ENCODE results near the gene TMED4. TPM values are rescaled to one million over a fixed set of nuclear protein-coding genes. Genes with fewer than 3 reads are reported as not detected.

TMED4 gene
- total RNA-seq (2022; extraction: Qiagen RNA extraction; ENCODE audit: low read depth), result 47.7 to 55.0 TPM (median 53.9 TPM) in 5 replicates

GRCh38 chr7:44581879-44582603 lies at the start of gene TMED4:
TMED4 (minus strand) TSS chr7:44582231; CDS start chr7:44582206, 25 bp downstream.

DNA sequence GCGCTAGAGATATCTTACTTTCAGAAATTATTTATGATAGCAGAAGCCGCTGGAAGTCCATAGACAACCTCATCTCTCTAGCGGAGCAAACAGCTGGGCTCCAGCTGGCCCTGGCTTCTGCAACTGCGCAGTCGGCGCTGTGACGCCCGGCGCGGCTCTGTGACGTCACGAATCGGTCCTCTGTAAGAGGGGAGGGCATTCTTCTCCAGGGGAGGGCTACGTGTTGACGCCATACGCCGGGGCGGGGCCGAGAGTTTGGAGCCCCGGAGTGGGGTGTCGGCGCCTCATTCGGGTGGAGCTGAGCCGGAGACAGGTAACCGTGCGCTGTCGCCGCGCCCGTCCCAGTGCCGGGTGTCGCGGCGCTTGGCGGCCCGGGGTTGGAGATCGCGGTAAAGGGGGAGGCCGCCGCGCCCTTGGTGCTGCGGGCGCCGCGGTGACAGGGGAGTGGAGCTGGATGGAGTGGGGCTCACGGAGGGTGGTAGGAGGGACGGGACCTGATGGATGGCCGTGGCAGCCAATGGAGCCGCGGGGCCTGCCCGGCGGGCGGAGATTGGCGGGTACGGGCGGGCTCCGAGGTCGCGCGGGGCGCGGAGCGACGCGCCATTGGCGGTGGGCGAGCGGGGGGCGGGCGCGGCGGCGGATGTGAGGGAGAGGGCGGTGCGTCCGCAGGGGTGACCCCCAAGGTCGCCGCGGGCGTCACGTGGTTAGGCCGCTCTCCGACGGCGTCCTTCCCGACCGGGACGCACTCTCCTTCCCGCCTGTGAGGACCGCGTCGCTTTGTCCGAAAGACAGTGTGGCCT lies 24.5 kb upstream of the TMED4 start, which contains the start of gene OGDH:
TSS of gene OGDH (plus strand) at position 287 of the 800 bp plus-strand sequence. CDS start 17,717 bp downstream, outside the sequence.

DNA sequence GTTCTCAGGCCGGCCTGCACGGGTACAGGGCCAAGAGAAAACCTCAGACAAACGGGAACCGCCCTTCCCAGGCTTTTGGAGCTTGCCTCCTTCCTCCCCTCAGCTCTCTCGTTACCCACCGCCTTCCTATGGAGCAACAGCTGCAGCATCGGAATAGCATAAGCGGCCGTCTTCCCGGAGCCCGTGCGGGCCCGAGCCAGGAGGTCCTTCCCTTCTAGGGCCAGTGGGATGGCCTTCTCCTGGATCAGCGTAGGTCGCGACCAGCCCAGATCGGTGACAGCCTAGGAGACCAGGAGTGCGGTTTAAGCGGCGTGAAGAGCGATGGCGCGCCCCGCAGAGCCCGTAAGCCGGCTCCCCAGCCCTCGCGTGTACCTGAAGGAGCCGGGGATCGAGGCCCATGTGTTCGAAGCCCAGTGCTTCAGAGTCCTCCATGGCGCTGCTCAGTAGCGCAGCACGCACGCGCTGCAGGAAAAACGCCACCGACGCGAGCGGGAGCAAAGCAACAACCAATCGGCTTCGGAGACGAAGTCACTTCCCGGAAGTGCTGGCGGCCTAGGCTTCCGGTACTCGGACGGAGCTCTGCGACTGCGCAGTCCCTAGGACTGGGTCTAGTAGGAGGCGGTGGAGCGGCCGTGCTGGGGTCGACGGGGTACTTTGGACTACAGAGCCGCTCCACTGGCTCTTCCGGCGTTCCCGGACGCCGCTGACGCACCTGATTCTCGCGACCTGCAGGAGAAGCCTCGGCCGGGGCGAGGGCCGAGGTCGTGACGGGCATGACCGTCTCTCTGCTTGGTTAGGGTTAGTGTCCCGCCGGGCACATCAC lies 8.4 kb downstream of the TMED4 start, which contains the start of gene DDX56:
TSS of gene DDX56 (minus strand) at position 445 of the 823 bp plus-strand sequence. CDS start at position 432, 13 bp downstream.

GRCh38 chr7:44541028-44541869 lies 40.8 kb downstream of the TMED4 start, which contains the start of gene NPC1L1:
NPC1L1 (minus strand) TSS chr7:44541330; CDS start chr7:44541259, 71 bp downstream.

Other genes starting within 250 kb of the TMED4 start
- gene NUDCD3, start 91.6 kb downstream of the TMED4 start, total RNA-seq (2022; extraction: Qiagen RNA extraction; ENCODE audit: low read depth), result 48.7 to 55.3 TPM (median 52.6 TPM) in 5 replicates
- gene NPC1L1, start 40.9 kb downstream of the TMED4 start, total RNA-seq (2022; extraction: Qiagen RNA extraction; ENCODE audit: low read depth), result 0.03 to 0.11 TPM (median 0.06 TPM) in 5 replicates
- 106 to 140 TPM (median 118 TPM) in 5 replicates for gene DDX56, start 8.3 kb downstream of the TMED4 start, total RNA-seq (2022; extraction: Qiagen RNA extraction; ENCODE audit: low read depth)
- gene OGDH, start 24.4 kb upstream of the TMED4 start, total RNA-seq (2022; extraction: Qiagen RNA extraction; ENCODE audit: low read depth), result 25.7 to 31.2 TPM (median 29.0 TPM) in 5 replicates
- gene ZMIZ2, start 166.6 kb upstream of the TMED4 start, total RNA-seq (2022; extraction: Qiagen RNA extraction; ENCODE audit: low read depth), result 24.8 to 32.9 TPM (median 31.7 TPM) in 5 replicates
- gene PPIA, start 214.4 kb upstream of the TMED4 start, total RNA-seq (2022; extraction: Qiagen RNA extraction; ENCODE audit: low read depth), result 4,906 to 6,290 TPM (median 5,166 TPM) in 5 replicates

All from A549 treated with GW870086 at 1 μM for 4 hours (cell line).